Stimulated activated CD4-positive, alpha-beta T cell treated with anti-CD3 and anti-CD28 coated beads, Interleukin-15, amount 100 ng/mL, for 48 hours (primary cell): Measurements from ENCODE around the gene CRIP3.

Source experiments
- DNase-seq, 2 donors: peaks; one replicate each; pipeline ENCODE4 v3.0.0-alpha.2; 2020; ENCODE audit warnings: low read depth in 2 of 2

Gene CRIP3

GRCh38 chr6:43273707-43274106, 34.9 kb downstream of the CRIP3 start:
- DNase-seq, result no peak

- no peak for DNase-seq
Observed at GRCh38 chr6:43271944-43272343, 36.7 kb downstream of the CRIP3 start.

GRCh38 chr6:43271103-43271815, 37.4 kb downstream of the CRIP3 start:
- DNase-seq, result no peak

- peak in 1 of 2 donors; percentile 17 for DNase-seq
Observed at GRCh38 chr6:43269273-43270007, 39.2 kb downstream of the CRIP3 start.

- DNase-seq, result no peak
Observed at GRCh38 chr6:43268782-43269272, 39.8 kb downstream of the CRIP3 start.

- DNase-seq, result no peak
Observed at GRCh38 chr6:43268355-43268700, 40.3 kb downstream of the CRIP3 start.

DNA sequence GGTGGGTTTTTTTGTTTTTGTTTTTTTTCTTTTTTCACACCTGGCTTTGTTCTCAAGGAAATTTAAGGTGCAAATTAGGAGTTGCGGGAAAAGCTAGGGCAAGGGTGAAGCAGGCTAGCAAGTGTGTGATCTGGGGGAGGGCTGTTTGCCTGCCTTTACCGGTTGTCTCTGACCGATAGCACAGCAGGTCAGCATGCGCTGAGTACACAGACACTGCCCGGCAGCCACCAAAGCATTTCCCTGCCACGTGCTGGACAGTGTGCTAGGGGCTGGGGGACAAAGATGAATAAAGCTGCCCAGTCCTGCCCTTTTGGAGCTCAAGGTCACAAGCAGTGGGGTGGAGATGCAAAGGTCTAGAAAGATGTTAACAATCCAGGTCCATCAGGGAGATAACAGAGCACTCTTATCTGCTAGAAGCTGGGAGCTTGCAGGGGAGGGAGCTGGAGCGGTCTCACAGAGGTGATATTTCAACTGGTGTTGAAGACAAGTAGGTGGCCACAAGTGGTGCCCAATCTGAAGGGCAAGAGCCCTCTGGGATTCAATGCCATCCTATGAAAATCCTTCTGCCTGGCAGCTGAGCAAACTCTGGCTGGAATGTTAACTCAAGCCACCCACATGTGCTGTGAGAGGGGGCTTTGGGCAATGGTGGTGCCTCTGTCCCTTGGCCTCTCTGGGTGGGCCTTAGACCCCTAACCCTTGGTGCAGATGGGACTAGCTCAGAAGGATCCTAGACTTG, 40.8 kb downstream of the CRIP3 start:
- no peak for DNase-seq

DNA sequence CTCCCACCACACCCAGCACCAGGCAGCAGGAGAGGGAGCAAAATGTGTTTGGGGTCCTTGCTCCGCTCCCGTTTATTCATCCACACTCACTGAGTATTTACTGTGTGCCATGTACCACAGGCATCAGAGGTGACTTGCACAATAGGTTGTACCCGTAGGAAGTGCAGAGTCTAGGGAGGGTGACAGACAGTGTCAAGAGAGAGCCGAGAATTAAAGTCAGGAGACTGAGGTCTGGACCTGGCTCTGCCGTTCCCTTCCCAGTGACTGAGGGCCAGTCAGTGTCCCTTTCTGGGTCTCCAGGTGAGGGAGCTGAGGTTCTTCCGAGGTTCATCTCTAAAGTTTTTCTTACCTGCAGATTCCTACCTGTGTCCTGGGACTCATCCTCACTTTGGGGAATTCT, 43.1 kb downstream of the CRIP3 start:
- no peak for DNase-seq

GRCh38 chr6:43264599-43265145, 44.0 kb downstream of the CRIP3 start:
- no peak for DNase-seq

DNA sequence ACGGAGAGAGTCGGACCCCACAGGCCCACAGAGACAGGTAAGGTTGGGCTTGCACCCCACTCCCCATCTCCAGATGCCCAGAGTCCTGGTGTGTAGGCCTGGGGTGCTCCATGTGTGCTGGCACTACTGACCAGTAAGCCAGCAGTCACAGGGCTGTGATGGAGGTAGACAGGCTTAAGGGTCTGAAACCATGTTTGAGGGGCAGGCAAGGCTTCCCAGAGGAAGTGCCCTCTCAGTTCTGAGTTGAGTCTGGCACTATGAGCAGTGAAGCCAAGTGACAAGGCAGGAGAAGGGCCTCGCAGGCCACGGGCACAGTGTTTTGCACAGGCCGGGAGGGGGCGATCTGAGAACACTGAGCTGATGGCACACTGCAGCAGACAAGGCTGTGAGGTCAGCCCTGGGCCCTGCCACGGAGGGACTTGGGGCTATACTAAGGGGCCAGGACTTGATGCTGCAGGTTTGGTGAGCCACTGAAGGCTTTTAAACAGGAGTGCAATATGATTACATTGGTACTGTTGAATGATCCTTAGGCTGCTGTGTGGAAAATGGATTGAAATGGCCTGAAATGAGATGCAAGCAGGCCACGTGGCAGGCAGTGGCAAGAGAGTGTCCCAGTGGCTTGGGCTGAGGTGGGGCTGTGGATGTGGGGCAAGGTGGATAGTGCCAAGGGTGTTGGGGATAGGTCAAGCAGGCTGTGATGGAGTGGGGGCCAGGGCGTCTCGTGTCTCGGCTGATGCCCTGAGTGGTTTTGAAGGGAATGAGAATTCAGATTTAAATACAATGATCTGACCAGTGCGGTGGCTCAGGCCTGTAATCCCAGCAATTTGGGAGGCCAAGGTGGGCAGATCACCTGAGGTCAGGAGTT, 45.1 kb downstream of the CRIP3 start:
- DNase-seq, result peak; percentile 48 to 74

GRCh38 chr6:43262780-43263313, 45.8 kb downstream of the CRIP3 start:
- DNase-seq, result no peak

GRCh38 chr6:43262000-43262779, 46.4 kb downstream of the CRIP3 start:
- no peak for DNase-seq

DNA sequence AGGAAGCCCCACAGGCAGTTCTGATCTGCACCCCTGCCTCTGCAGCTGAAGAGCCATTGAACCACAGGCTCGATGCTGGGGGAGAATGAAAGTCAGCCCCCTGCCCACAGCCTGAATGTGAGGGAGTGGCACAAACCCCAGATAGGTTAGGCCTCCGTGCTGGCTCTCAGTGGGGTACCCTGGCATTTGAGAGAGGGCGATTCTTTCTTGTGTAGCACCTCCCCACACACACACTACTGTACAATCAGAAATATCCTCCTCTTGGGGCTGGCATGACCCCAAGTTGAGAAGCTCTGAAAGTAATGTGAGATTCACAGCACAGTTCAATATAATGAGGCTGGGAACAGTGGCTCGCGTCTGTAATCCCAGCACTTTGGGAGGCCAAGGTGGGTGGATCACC, 47.4 kb downstream of the CRIP3 start:
- DNase-seq, result no peak

- no peak for DNase-seq
Observed at GRCh38 chr6:43260791-43261190, 47.8 kb downstream of the CRIP3 start.

DNA sequence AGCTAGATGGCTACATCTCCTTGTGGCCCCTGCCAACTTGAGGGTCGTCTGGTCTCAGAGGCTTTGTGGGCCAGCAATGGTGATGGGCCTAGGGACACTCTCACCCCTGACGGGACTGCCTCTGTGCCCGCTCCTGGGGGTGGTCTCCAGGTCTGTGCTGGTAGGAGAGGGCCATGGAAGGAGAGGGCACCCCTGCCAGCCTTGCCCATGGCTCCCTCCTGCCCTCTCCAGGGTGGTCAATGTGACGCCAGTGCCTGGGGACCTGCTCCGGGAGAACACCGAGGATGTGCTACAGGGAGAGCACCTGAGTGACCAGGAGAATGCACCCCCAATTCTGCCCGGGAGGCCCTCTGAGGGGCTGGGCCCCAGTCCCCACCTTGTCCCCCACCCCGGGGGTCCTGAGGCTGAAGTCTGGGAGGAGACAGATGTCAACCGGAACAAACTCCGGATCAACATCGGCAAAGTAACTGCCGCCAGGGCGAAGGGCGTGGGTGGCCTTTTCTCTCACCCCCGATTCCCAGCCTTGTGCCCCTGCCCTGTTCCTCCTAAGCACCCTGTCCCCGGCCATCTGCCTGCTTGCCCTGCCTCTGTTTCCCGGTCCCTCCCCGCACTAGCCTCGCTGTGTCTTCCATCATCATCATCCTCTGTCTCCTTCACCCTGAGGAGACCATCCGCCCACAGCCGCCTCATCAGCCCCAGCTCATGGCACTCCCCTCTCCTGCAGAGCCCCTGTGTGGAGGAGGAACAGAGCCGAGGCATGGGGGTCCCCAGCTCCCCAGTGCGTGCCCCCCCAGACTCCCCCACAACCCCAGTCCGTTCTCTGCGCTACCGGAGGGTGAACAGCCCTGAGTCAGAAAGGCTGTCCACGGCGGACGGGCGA, 49.6 kb downstream of the CRIP3 start:
- no peak for DNase-seq

DNA sequence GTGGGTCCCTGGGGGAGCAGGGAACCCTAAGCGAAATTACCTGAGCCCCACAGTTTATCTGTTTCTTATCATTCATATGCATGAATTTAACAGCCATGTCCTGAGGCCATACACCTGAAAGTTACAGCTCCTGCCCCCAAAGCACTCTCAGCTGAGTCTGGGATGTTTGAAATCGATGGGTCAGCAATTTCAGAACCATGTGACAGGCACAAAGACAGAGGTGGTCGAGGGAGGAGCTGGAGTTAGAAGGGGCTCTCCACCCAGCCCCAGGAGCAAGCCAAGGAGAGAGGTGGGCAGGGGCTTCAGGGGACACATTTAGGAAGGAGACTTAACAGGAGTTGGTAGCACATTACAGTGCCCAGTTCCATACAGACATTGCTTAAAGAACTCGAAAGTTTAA, 50.4 kb downstream of the CRIP3 start:
- no peak for DNase-seq

- DNase-seq, result no peak
Observed at GRCh38 chr6:43257367-43258145, 51.1 kb downstream of the CRIP3 start.

- DNase-seq, result no peak
Observed at GRCh38 chr6:43256670-43257366, 51.8 kb downstream of the CRIP3 start.
